ENCODE measurements around the gene CHD6.

DNA sequence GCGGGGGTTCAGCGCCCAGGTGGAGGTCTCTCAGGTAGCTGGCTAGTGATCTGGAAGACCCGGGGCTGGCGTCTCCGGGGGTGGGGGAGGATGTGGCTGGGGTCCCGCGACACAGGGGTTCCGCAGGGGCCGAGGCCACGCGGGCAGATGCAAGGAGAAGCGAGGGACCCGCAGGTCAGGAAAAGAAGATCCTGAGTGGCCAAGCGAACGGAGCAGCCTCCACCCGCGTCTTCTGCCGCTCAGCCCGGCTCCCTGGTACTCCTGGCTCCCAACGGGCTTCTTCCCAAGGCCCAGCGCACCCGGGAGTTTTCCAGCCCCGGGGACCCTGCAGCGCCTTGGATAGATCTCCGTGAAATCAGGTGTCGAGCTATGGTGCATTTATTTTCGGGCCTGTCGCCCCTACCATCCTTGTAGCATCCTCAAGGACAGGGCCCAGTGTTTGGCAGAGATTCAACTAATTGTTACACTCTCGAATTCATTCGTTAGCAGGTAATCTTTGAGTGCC is 682 bp upstream of the CHD6 start:
- no peak for TF ChIP-seq POLR2AphosphoS5 (IDR thresholded peaks at IDR 0.05; ENCODE audit: low read depth, low read length)
- TF ChIP-seq TAF1 (IDR thresholded peaks at IDR 0.05; ENCODE audit: low read depth, low read length), result no peak
- no peak for TF ChIP-seq POLR2A (IDR thresholded peaks at IDR 0.05; ENCODE audit: low read depth, low read length)
- no peak for TF ChIP-seq PAX5 (IDR thresholded peaks at IDR 0.05; ENCODE audit: insufficient read depth, low read length, severe bottlenecking)
- no peak for TF ChIP-seq SPI1 (IDR thresholded peaks at IDR 0.05; ENCODE audit: low read depth, low read length)

Data from GM12891 (cell line).